GM19438 (cell line): ENCODE data around the gene VIM.

Experiments used
- ATAC-seq: cut with Tn5 transposase; IDR thresholded peaks from one replicate; pipeline ENCODE4 v1.9.1; 2021; ENCODE audit warnings: low read depth; ENCODE audit not compliant: unreplicated experiment

Gene VIM

GRCh38 chr10:17209302-17209701 is 18.7 kb upstream of the VIM start:
- no peak for ATAC-seq

GRCh38 chr10:17209881-17210280 is 18.2 kb upstream of the VIM start:
- no peak for ATAC-seq

- ATAC-seq: no peak
Measured at GRCh38 chr10:17210361-17210760, 17.7 kb upstream of the VIM start.

GRCh38 chr10:17212802-17213221 is 15.2 kb upstream of the VIM start:
- no peak for ATAC-seq

- ATAC-seq: no peak
Measured at GRCh38 chr10:17213646-17214349, 14.2 kb upstream of the VIM start.

- ATAC-seq: no peak
Measured at GRCh38 chr10:17214526-17214925, 13.5 kb upstream of the VIM start.

GRCh38 chr10:17214971-17215781 is 12.9 kb upstream of the VIM start:
- no peak for ATAC-seq

GRCh38 chr10:17215782-17216122 is 12.3 kb upstream of the VIM start:
- no peak for ATAC-seq

GRCh38 chr10:17216217-17216900 is 11.7 kb upstream of the VIM start:
- peak; percentile 100 for ATAC-seq

- ATAC-seq: no peak
Measured at GRCh38 chr10:17216901-17217395, 11.1 kb upstream of the VIM start.

- ATAC-seq: no peak
Measured at GRCh38 chr10:17217631-17218232, 10.3 kb upstream of the VIM start.

- ATAC-seq: no peak
Measured at GRCh38 chr10:17219024-17219423, 9.0 kb upstream of the VIM start.

GRCh38 chr10:17220652-17221100 is 7.4 kb upstream of the VIM start:
- ATAC-seq: no peak

- no peak for ATAC-seq
Measured at GRCh38 chr10:17222329-17222728, 5.7 kb upstream of the VIM start.

- ATAC-seq: no peak
Measured at GRCh38 chr10:17225808-17226207, 2.2 kb upstream of the VIM start.

GRCh38 chr10:17226891-17227303 is 1.1 kb upstream of the VIM start:
- ATAC-seq: no peak

GRCh38 chr10:17227367-17228090 is 512 bp upstream of the VIM start:
- no peak for ATAC-seq

- peak; percentile 24 for ATAC-seq
Measured at GRCh38 chr10:17229016-17229716, 1.1 kb downstream of the VIM start.

GRCh38 chr10:17229717-17229966 is 1.6 kb downstream of the VIM start:
- peak; percentile 5 for ATAC-seq
